Mesendoderm (in vitro differentiated cells): ENCODE measurements around the gene TBC1D7.

ENCODE experiments used
- DNase-seq: peaks from one replicate; pipeline ENCODE4 v3.0.0; 2013
- H2AK5ac ChIP-seq: 2 replicates; pipeline ENCODE4 v1.6.1; 2013; ENCODE audit warnings: low read length, inconsistent platforms
- H2BK120ac ChIP-seq: 2 replicates; pipeline ENCODE4 v1.6.1; 2013; ENCODE audit warnings: low read depth, mild to moderate bottlenecking, low read length, moderate library complexity, mixed read lengths
- H2BK15ac ChIP-seq: replicated peaks from 2 replicates; pipeline ENCODE4 v1.6.1; 2013; ENCODE audit warnings: low read depth, mild to moderate bottlenecking, moderate library complexity
- H2BK5ac ChIP-seq: 2 replicates; pipeline ENCODE4 v1.6.1; 2013; ENCODE audit warnings: low read length, inconsistent platforms
- H3K18ac ChIP-seq: 2 replicates; pipeline ENCODE4 v1.6.1; 2013; ENCODE audit warnings: mild to moderate bottlenecking, low read length, mixed read lengths
- H3K23ac ChIP-seq: one replicate; pipeline ENCODE4 v1.6.1; 2013; ENCODE audit warnings: low read length
- H3K27ac ChIP-seq: 2 replicates; pipeline ENCODE4 v1.5.1; 2013; ENCODE audit warnings: low read depth, mild to moderate bottlenecking, inconsistent platforms, low read length, moderate library complexity
- H3K27me3 ChIP-seq: 2 replicates; pipeline ENCODE4 v1.6.1; 2013; ENCODE audit warnings: low read length, control low read depth, mild to moderate bottlenecking, inconsistent platforms; ENCODE audit not compliant: insufficient read depth, poor library complexity
- H3K36me3 ChIP-seq: 2 replicates; pipeline ENCODE4 v1.6.1; 2013; ENCODE audit warnings: low read length, inconsistent platforms; ENCODE audit not compliant: control insufficient read depth, insufficient read depth
- H3K4ac ChIP-seq: one replicate; pipeline ENCODE4 v1.6.1; 2013; ENCODE audit warnings: low read depth, mild to moderate bottlenecking, low read length, moderate library complexity
- H3K4me1 ChIP-seq: 2 replicates; pipeline ENCODE4 v1.6.1; 2013; ENCODE audit warnings: low read depth, low read length, inconsistent platforms; ENCODE audit not compliant: control insufficient read depth
- H3K4me2 ChIP-seq: 2 replicates; pipeline ENCODE4 v1.6.1; 2013; ENCODE audit warnings: low read length
- H3K4me3 ChIP-seq: 2 replicates; pipeline ENCODE4 v1.5.1; 2013; ENCODE audit warnings: mild to moderate bottlenecking, low read length
- H3K56ac ChIP-seq: one replicate; pipeline ENCODE4 v1.6.1; 2013; ENCODE audit warnings: low read length
- H3K79me1 ChIP-seq: 2 replicates; pipeline ENCODE4 v1.6.1; 2013; ENCODE audit warnings: low read length, inconsistent platforms
- H3K79me2 ChIP-seq: 2 replicates; pipeline ENCODE4 v1.6.1; 2013; ENCODE audit warnings: mild to moderate bottlenecking, low read length; ENCODE audit not compliant: control insufficient read depth, insufficient read depth
- H3K9ac ChIP-seq: 2 replicates; pipeline ENCODE4 v1.6.1; 2013; ENCODE audit warnings: low read length, inconsistent platforms
- H4K5ac ChIP-seq: one replicate; pipeline ENCODE4 v1.6.1; 2013; ENCODE audit warnings: low read length
- H4K8ac ChIP-seq: one replicate; pipeline ENCODE4 v1.6.1; 2013; ENCODE audit warnings: low read depth, mild to moderate bottlenecking, control low read depth, low read length, moderate library complexity
- WGBS: extraction: QIAGEN DNeasy Blood & Tissue Kit; methylation state at CpG from one replicate; pipeline ENCODE4 v1.1.7; 2013; ENCODE audit warnings: low lambda C conversion rate, missing lambda C conversion rate; ENCODE audit not compliant: insufficient coverage; ENCODE audit errors: extremely low coverage; 5-methylcytosine and 5-hydroxymethylcytosine counted together

Gene TBC1D7

GRCh38 chr6:13308332-13308731 is 20.0 kb downstream of the TBC1D7 start:
- H3K36me3 ChIP-seq, result peaks cover 10% of the 10 kb centered on the region

GRCh38 chr6:13307508-13307995 is 20.8 kb downstream of the TBC1D7 start:
- no peak overlapping the region for H2BK120ac ChIP-seq

More at GRCh38 chr6:13308332-13308731, 20.0 kb downstream of the TBC1D7 start:
- Histone ChIP-seq H4K8ac (no peak overlapping the region), H4K5ac (no peak overlapping the region), H3K4me3 (no peak overlapping the region), H3K79me2 (no peaks in the 10 kb centered on the region), H2BK5ac (no peak overlapping the region), H3K4ac (no peak overlapping the region), H3K9ac (no peak overlapping the region), H3K23ac (no peak overlapping the region), H3K18ac (no peak overlapping the region), H3K27me3 (no peaks in the 10 kb centered on the region), H3K4me2 (no peak overlapping the region), H3K79me1 (no peaks in the 10 kb centered on the region), H2BK120ac (no peak overlapping the region), H2BK15ac (no peak overlapping the region), H2AK5ac (no peak overlapping the region), H3K4me1 (no peaks in the 10 kb centered on the region), H3K56ac (no peak overlapping the region), H3K27ac (no peak overlapping the region)
- WGBS, result no CpG with 5 or more reads among the region's 1 CpG
- DNase-seq, result no peak

GRCh38 chr6:13305791-13306190 is 22.5 kb downstream of the TBC1D7 start:
- H2AK5ac ChIP-seq, result no peak overlapping the region
- no peaks in the 10 kb centered on the region for H3K4me1 ChIP-seq
- no peak overlapping the region for H3K4me3 ChIP-seq
- H3K4me2 ChIP-seq, result no peak overlapping the region
- no peaks in the 10 kb centered on the region for H3K27me3 ChIP-seq
- no peaks in the 10 kb centered on the region for H3K79me1 ChIP-seq
- WGBS, result no CpG with 5 or more reads among the region's 1 CpG
- no peak for DNase-seq
- H4K8ac ChIP-seq, result no peak overlapping the region
- H2BK5ac ChIP-seq, result no peak overlapping the region
- no peak overlapping the region for H3K9ac ChIP-seq
- no peak overlapping the region for H3K4ac ChIP-seq
- H2BK15ac ChIP-seq, result no peak overlapping the region
- peaks cover 8% of the 10 kb centered on the region for H3K36me3 ChIP-seq
- no peak overlapping the region for H3K56ac ChIP-seq
- no peaks in the 10 kb centered on the region for H3K79me2 ChIP-seq
- H2BK120ac ChIP-seq, result no peak overlapping the region
- no peak overlapping the region for H3K18ac ChIP-seq
- no peak overlapping the region for H3K27ac ChIP-seq
- H3K23ac ChIP-seq, result no peak overlapping the region
- H4K5ac ChIP-seq, result no peak overlapping the region

More at GRCh38 chr6:13307508-13307995, 20.8 kb downstream of the TBC1D7 start:
- H3K4ac ChIP-seq, result no peak overlapping the region
- no peak overlapping the region for H3K23ac ChIP-seq
- no peak overlapping the region for H3K56ac ChIP-seq
- H3K79me2 ChIP-seq, result no peaks in the 10 kb centered on the region
- no CpG with 5 or more reads among the region's 7 CpGs for WGBS
- no peak overlapping the region for H4K5ac ChIP-seq
- H3K9ac ChIP-seq, result no peak overlapping the region
- H3K4me3 ChIP-seq, result no peak overlapping the region
- H2BK15ac ChIP-seq, result no peak overlapping the region
- H4K8ac ChIP-seq, result no peak overlapping the region
- no peaks in the 10 kb centered on the region for H3K79me1 ChIP-seq
- H3K27ac ChIP-seq, result no peak overlapping the region
- no peaks in the 10 kb centered on the region for H3K27me3 ChIP-seq
- no peak overlapping the region for H3K18ac ChIP-seq
- no peak for DNase-seq
- H3K4me1 ChIP-seq, result no peaks in the 10 kb centered on the region
- H2AK5ac ChIP-seq, result no peak overlapping the region
- no peak overlapping the region for H2BK5ac ChIP-seq
- no peak overlapping the region for H3K4me2 ChIP-seq
- peaks cover 10% of the 10 kb centered on the region for H3K36me3 ChIP-seq

- no peaks in the 10 kb centered on the region for H3K79me1 ChIP-seq
- H3K4me3 ChIP-seq, result no peak overlapping the region
- no peak for DNase-seq
- H2BK5ac ChIP-seq, result no peak overlapping the region
- no peak overlapping the region for H3K4me2 ChIP-seq
- H3K27me3 ChIP-seq, result no peaks in the 10 kb centered on the region
- H3K36me3 ChIP-seq, result peaks cover 8% of the 10 kb centered on the region
- no peak overlapping the region for H2BK120ac ChIP-seq
- H2BK15ac ChIP-seq, result no peak overlapping the region
- H3K79me2 ChIP-seq, result no peaks in the 10 kb centered on the region
- no peak overlapping the region for H3K9ac ChIP-seq
- no peak overlapping the region for H3K27ac ChIP-seq
- no peak overlapping the region for H2AK5ac ChIP-seq
- no peak overlapping the region for H4K5ac ChIP-seq
- H4K8ac ChIP-seq, result no peak overlapping the region
- WGBS, result no CpG with 5 or more reads among the region's 4 CpGs
- H3K18ac ChIP-seq, result no peak overlapping the region
- H3K23ac ChIP-seq, result no peak overlapping the region
- no peak overlapping the region for H3K4ac ChIP-seq
- H3K4me1 ChIP-seq, result no peaks in the 10 kb centered on the region
- H3K56ac ChIP-seq, result no peak overlapping the region
These were observed 23.0 kb downstream of the TBC1D7 start for GRCh38 chr6:13305288-13305687.

GRCh38 chr6:13304580-13305260 is 23.6 kb downstream of the TBC1D7 start:
- DNase-seq, result no peak
- Histone ChIP-seq H3K27ac (no peak overlapping the region), H3K56ac (no peak overlapping the region), H2BK15ac (no peak overlapping the region), H3K27me3 (no peaks in the 10 kb centered on the region), H3K79me1 (no peaks in the 10 kb centered on the region), H3K18ac (no peak overlapping the region), H4K8ac (no peak overlapping the region), H4K5ac (no peak overlapping the region), H3K23ac (no peak overlapping the region), H2BK5ac (no peak overlapping the region), H2BK120ac (no peak overlapping the region), H2AK5ac (no peak overlapping the region), H3K4me3 (no peak overlapping the region), H3K36me3 (peaks cover 8% of the 10 kb centered on the region), H3K79me2 (no peaks in the 10 kb centered on the region), H3K4me2 (no peak overlapping the region), H3K9ac (no peak overlapping the region), H3K4ac (no peak overlapping the region), H3K4me1 (no peaks in the 10 kb centered on the region)
- WGBS, result no CpG with 5 or more reads among the region's 11 CpGs

- Histone ChIP-seq H3K4me2 (no peak overlapping the region), H2AK5ac (no peak overlapping the region)
These were observed 24.2 kb downstream of the TBC1D7 start for GRCh38 chr6:13304101-13304500.

More at GRCh38 chr6:13304101-13304500, 24.2 kb downstream of the TBC1D7 start:
- Histone ChIP-seq H3K23ac (no peak overlapping the region), H3K4me1 (no peaks in the 10 kb centered on the region), H4K8ac (no peak overlapping the region), H3K9ac (no peak overlapping the region), H3K79me2 (no peaks in the 10 kb centered on the region), H3K27me3 (no peaks in the 10 kb centered on the region), H3K4me3 (no peak overlapping the region), H2BK120ac (no peak overlapping the region), H3K56ac (no peak overlapping the region), H2BK15ac (no peak overlapping the region), H3K4ac (no peak overlapping the region), H2BK5ac (no peak overlapping the region), H3K79me1 (no peaks in the 10 kb centered on the region), H3K18ac (no peak overlapping the region), H3K27ac (no peak overlapping the region), H3K36me3 (peaks cover 10% of the 10 kb centered on the region), H4K5ac (no peak overlapping the region)
- DNase-seq, result no peak
- WGBS, result no CpG with 5 or more reads among the region's 6 CpGs
